Ecto neural progenitor cell (in vitro differentiated cells): Measurements from ENCODE around the gene MYPOP.

Experiments
- DNase-seq: peaks from one replicate; pipeline ENCODE4 v3.0.0-alpha.2; 2018; ENCODE audit warnings: low spot score

Gene MYPOP, protein sequence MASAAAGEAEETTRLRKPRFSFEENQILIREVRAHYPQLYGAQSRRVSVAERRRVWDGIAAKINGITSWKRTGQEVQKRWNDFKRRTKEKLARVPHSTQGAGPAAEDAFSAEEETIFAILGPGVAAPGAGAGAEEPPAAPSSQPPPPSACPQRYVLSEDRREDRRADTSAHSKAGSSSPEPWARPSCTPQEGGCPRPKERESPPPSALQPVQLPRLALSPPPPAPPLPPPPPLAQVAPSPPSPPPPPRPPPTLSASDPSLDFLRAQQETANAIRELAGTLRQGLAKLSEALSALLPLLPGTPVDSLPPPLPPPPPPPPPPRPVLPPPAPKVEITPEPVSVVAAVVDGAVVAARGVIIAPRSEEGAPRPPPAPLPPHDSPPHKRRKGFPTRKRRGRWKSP

DNA sequence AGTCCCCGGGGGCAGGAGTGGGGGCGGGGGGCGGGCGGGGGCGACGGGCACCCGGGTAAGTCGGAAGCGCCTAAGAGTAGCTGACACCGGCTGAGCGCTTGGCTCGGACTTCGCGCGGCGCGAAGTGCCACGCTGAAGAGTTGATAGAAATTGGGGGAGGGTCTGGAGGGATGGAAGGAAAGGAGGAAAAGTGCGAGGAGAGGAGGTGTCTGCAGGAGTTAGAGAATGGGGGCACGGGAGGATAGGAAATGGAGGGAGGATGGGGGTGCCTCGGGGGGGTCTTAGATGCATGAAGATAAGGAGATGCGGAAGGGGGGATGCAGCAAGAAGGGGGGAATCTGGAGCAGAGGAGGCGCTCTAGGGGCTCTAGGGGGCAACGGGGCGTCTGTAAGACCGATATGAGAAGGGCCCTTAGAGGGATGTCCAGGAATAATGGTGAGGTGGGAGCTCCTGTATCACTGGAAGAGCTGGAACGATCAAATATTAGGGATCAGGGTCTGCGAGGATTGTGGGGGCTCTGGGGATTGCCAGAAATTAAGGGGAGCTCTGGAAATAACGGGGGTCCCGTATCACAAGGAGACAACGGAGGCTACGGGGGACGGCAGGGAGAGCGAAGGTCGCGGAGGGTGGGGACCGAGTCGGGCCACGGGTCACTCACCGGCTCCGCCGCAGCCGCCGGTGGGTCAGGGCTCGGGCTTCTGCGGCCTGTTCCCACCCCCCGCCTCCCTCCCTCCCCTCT, at the start of gene MYPOP:
TSS of gene MYPOP (minus strand) at position 702 of the 739 bp plus-strand sequence. CDS start 840 bp downstream, outside the sequence.
- DNase-seq: no peak

DNA sequence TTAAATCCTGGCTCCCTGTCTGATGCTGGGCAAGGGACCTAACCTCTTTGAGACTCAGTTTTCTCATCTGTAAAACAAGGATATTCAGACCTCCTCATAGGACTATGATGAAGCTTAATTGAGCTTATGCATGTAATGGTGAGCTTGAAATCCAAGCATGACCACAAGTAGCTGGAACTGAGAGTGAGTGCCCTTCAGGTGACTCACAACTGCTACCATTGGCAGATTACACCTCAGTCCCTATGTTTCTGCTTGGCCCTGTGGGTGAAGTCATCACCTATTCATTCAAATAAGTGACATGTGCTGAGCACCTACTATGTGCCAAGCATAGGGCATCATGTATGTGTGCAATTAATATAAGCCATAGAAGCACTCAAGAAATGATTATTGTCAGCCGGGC, 45.5 kb upstream of the MYPOP start:
- DNase-seq: no peak

DNA sequence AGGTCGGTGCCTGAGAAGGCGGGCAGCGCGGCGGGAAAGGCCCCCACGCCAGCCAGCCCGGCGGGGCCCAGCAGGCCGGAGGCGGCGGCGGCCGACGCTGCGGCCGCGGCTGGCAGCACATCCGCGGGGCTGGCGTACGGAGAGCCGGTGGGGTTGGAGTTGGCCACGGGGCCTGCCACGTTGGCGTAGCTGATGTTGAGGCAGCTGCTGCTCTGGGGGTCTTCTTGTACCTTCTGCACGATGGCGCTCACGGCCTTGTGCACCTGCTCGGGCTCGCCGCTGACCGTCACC, 38.0 kb upstream of the MYPOP start:
- DNase-seq: no peak

DNA sequence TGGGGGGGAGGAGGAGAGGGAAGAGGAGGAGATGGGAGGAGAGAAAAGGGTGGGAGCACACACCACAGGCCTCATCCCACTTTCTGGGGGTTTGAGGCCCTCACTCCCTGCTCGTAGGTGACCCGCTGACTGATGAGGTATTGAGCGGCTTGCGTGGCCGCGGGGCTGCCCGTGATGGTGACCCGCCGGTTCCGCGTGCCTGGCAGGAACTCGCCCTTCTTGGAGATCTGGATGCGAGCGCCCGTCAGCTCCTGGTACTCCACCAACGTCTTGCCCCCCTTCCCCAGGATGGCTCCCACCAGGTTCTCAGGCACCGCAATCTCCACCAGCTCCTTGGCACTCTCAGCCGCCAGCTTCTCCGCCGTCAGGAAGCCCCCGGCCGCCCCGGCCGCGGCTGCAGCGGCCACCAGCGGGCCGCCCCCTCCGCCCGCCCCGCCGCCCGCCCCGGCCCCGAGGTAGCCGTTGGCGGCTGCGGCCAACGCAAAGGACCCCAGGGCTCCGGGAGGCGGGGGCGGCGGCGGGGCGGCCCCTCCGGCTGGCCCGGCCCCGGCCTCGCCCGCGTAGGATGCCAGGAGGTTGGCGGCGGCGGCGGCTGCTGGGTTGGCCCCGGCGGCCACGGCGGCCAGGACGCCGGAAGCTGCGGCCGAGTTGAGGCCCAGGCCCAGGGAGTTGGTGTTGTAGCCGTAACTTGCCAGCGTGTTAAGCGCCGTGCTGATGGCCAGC, 37.5 kb upstream of the MYPOP start:
- no peak for DNase-seq

DNA sequence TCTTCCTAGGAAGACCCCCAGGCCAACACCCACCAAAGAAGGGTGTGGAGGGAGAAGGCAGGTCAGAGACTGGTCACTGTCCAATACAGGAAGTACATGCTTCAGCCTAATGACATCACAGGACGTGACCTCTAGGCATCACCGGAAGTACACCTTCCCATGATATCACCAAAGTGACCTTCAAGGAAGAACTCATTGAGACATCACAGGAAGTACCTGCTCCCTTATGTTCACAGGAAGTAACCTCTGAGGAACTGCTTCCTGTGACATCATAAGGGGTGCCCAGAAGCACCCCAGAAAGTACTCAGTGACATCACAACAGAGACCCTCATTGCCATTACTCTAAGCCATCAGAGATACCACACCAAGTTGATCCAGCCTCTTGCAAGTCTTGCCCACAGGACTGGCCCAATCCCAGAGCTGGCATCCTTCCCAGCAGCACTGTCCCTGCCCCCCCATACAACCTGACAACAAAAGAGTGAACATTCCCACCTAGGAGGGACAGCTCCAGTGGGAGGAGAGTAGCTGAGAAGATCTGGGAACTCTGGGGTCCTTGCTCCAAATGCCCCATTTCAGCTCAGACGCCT, 36.4 kb upstream of the MYPOP start:
- no peak for DNase-seq

DNA sequence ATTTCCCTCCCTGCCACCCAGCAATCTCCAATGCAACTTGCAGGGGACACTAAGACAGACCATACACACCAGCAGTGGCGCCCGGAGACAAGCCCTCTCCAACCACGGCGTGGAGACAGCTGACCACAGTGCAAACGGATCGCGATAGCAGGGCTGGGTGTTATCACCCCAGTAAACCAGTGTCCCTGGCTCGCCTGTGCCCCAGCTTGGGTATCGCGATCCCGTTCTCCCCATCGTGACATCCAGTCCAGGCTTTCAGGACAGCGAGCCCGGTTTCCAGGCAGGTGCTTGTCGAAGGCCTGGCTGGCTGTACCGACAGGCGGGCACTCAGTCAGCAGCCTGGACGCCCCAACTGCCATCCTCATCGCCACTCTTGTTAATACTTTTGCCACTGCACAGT, 32.9 kb upstream of the MYPOP start:
- DNase-seq: no peak

DNA sequence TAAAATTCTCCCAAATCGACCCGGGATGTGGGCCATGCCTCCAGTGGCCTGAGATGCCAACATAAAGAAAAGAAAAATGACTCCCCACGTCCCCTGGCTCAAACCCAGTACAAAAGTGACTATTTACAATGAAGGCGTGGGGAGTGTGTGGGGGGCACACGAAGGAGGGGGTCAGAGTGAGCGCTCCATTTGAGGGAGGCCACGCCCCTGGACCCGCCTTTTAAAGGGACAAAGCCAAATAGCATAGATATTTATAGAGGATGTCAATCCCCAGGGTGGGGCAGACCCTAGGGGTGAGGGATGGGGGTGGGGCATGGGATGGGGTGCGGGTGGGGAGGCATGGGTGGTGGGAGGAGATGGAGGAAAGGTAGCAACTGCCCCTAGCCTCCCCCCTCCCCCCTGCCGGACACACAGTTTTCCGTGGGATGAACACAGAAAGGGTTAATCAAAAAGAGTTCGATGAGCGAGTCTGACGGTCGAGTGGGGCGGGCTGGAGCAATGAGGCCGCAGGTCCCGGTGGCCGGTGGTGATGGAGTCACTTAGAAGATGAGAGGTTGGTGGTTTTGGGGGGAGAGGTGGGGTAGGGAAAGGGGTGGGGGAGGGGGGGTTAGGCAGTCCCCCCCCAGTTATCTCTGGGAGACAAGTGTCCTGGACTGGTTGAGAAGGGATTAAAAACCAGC, 32.3 kb upstream of the MYPOP start:
- no peak for DNase-seq

DNA sequence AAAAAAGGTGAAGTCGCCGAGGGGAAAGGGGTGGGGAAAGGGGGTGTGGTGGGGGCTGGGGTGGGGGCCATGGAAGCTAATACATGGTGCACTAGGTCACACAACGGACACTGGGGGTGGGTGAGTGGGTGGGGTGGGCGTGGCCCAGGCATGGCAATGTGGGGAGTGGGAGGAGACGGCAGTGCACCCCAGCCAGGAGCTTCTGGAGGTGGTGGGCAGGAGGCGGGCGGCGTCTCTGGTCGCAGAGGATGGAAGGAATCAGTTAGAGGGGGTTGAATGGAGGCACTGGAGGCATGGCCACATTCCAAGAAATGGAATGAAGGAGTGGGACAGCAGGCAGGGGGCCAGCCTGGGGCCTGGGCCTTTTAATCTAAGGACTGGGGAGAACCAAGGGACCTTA, 31.3 kb upstream of the MYPOP start:
- no peak for DNase-seq

DNA sequence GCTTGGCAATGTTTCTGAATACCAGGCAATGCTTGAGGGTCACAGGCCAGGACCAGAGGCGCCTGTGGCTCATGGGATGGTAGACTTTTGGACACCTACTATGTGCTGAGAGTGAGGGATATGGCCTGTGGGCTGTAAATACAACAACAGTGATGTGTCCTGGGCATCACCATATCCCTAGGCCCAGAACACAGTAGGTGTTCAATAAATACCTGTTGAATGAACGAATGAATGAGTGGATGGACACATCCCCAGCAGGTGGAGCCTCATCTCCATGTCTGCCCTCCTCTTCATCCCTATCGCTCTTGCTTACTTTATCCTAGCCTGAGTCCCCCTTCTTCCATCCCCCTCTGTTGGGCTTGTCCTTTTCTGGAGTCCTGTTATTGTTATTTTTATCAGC, 28.6 kb upstream of the MYPOP start:
- no peak for DNase-seq

DNA sequence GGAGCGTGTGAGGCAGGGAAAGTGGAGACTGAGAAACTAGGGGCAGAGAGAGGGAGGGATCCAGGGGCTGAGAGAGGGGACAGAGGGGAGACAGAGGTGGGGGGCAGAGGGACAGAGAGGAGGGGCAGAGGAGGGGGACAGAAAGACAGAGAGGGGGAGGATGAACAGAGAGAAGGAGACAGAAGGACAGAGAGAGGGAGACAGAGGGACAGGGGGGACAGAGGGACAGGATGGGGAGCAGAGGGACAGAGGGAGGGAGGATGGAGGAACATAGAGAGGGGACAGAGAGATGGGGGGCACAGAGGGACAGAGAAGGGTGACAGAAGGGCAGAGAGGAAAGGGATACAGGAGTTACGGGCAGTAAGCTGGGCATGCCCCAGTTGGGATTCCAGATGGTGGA, 26.8 kb upstream of the MYPOP start:
- no peak for DNase-seq

DNA sequence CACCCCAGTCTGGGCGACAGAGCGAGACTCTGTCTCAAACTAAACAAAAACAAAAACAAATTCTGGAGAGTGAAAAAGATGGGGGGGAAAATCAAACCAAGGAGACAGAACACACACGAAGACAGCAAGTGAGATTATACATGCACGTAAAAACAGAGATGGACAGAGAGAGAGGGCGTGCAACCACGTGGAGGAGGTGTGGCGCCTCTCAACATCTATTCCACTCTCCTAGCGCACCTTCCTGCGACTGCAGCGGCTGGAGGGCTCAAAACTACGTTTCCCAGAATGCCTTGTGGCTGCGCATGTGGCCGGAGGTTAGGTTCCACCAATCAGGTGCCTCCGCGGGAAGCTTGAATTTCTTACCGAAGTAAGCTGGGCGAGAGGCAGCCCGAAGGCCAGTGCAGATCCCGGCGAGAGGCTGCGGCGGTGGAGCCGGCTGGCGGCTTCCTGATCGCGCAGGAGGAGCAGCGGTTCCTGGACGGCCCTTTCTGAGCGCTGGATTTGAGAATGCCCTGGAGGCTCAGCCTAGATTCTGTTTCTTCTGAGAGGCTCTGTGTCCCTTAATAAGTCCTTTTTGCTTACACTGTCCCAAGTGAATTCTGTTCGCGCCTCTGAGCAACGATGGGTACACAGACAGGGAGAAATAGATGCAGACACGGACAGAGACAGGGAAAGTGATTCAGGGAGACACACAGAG, 25.3 kb upstream of the MYPOP start:
- peak; percentile 95 for DNase-seq

DNA sequence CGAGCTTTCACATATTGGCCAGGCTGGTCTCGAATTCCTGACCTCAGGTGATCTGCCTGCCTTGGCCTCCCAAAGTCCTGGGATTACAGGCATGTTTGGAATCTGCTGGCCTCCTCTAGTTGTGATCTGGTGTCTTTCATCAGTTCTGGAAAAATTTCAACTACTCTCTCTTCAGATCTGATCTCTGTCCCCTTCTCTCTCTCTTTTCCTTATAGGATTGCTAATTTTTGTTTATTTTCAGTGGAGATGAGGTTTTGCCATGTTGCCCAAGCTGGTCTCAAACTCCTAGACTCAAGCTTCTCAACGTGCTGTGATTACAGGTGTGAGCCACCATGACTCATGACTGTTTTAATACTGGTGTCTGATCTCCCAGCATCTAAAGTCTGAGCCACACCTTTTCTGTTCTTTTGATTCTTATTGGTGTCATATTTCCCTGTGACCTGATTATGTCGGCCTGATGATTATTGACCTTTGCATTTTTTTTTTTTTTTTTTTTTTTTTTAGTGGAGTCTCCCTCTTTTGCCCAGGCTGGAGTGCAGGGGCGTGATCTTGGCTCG, 22.6 kb upstream of the MYPOP start:
- no peak for DNase-seq

DNA sequence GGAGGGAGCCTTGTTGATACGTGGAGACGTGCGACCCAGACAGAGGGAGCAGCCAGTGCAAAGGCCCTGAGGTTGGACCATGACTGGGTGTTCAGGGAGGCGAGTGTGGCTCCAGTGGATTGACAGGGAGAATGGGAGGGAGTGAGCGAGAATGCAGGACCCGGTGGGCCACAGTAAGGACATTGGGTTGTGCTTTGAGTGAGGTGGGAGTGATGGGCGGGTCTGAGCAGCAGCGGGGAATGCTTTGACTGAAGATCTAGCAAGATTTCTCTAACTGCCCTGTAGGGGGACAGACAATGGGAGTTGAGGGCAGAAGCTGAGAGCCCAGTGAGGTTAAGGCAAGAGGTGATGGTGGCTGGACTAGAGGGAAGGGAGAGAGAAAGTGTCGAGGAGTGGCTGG, 19.9 kb upstream of the MYPOP start:
- no peak for DNase-seq

DNA sequence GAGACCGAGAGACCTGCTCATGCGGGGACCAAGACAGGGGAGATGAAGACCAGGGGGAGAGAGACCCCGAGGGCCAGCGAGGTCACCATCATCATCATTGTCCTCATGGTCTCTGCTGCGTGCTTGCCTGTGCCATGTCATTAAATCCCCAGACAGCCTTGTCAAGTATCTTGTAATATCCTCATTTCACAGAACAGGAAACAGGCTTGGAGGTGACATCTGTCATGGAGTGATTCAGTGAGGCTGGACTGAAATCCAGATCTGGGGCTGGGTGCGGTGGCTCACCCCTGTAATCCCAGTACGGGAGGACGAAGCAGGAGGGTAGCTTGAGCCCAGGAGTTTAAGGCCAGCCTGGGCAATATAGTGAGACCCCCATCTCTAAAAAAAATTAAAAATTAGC, 18.0 kb upstream of the MYPOP start:
- no peak for DNase-seq

DNA sequence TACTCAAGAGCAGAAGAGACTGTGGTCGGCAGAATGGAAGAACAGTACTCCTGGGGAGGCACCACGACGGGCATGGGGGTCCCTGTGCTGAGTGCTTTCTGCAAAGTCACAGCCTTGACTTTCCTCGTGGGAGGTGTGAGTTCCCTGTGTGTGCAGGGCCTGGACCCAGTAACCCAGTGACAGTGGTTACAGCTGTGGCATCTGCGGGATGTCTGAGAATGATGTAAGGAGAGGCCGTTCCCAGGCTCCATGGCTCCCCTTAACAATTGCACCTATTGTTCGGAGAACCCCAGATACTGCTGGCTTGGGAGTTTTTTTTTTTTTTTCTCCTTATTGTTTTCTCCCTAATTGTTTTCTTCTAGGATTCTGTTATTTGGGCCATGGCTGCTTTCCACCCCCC, 17.3 kb upstream of the MYPOP start:
- no peak for DNase-seq

DNA sequence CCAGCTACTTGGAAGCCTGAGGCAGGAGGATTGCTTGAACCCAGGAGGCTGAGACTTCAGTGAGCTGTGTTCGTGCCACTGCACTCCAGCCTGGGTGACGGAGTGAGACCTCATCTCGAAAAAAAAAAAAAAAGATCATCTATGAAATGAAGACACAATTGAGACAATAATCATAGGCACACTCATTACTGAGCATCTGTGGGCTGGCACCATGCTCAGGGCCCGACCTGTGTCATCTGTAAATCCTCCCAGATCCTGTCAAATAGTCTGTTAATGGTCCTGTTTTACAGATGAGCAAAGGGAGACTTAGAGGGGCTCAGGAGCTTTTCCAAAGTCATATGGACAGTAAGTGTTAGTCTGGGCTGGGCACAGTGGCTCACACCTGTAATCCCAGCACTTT, 16.3 kb upstream of the MYPOP start:
- DNase-seq: no peak

DNA sequence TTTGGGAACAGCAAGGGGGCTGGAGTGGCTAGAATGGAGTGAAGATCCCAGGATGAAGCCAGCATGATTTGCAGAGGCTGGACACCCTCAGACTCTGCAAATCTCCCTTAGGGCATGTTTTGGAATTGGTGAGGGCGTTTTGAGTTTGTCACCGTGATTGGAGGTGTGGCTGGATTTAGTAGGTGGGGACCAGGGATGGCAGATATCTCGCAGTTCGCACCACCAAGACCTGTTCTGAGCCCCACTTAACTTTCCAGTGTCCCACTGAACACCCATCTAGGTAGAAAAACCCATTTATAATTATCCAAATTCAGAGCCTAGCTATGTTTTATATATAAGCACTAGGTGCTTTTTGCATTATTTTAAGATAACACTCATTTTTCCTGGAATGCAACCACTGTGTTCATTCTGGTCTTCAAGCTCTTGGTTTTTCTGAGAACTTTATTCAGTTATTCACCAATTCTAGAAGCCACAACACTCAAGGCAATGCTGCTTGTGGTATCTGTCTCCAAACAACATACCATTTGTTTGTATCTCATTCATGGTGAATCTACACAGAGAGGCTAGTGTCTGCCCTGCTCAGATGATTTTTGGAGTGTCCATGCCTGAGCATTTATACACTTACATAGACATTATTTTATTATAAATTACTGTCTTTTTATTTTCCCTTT, 15.1 kb upstream of the MYPOP start:
- no peak for DNase-seq

DNA sequence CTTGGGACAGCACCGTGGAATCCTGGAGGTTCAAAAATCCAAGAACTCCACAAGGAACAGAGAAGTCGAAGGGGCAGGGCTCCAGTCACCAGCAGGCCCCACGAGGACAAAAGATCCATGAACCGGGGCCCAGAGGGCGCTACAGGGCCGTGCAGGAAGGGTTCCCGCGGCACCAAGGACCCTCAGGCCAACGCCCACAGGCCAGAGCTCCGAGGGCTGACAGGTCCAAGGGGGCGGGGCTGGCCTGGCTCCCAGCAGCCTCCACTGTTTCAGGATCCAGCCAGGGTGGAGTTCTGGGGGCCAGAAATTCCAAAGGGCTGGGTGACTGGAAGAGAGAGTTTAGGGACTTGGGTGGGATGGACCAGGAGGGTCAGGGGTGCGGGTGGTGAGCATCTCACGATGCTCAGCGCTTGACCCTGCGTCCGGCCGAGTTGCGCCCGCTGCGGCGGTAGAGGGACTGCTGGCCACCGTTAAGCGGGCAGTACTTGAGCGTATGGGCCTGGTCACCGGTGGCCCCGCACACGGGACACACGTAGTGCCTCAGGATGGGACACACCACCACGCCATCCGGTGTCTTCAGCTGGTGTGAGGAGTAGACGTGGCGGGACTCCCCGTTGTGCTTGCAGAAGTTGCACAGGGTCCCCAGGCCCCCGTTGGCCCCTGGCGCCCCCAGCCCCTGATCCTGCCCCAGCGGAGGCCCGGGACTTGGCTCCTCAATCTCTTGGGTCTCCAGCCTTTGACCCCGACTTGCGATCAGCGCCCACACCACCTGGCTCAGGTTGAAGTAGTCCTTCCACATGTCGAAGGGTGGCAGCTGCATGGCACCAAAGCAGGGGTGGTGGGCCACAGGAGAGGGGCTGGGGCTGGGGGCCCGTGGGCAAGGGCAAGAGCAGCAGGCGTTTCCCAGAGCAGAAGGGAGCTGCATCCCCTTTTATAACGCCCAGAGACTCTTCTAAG, 11.7 kb upstream of the MYPOP start, which contains the start of gene NANOS2:
TSS of gene NANOS2 (minus strand) at position 905 of the 957 bp plus-strand sequence. CDS start at position 820, 85 bp downstream.
- peak; percentile 81 for DNase-seq

DNA sequence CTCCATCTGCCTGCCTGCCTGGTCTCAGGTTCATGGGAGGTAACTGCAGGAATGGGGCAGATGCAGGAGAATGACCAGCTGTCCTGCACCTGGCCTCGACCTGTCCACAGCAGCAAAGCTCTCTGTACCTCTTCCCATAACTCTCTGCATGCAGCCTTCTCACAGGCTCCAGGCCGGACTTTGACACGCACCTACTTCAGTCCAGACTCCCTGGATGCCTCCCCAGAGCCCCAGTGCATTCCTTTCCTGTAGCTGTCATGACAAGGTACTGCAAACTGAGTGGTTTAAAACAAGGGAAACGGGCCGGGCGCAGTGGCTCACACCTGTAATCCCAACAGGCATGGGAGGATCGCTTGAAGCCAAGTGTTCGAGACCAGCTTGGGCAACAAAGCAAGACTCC, 8.9 kb upstream of the MYPOP start:
- DNase-seq: no peak
